GM10266 (cell line): Measurements from ENCODE around the gene STK16.
"Not testable (repeated sequence)": the region's sequence is repeated elsewhere in the genome, so short reads cannot be mapped to it uniquely, and the experiment has no call there.

Source experiments
- DNase-seq: peaks from one replicate; pipeline ENCODE4 v3.0.0; 2012; ENCODE audit errors: extremely low spot score
- TF ChIP-seq, protein P1 (sequence below): IDR thresholded peaks from 2 replicates; pipeline ENCODE4 v1.5.1; 2012; ENCODE audit warnings: mild to moderate bottlenecking, low read depth; ENCODE audit not compliant: control insufficient read depth, insufficient read depth; ENCODE audit errors: missing control alignments

Gene STK16

GRCh38 chr2:219253753-219254589 is 8.7 kb downstream of the STK16 start, which contains the start of gene TUBA4A:
Gene TUBA4A (minus strand): TSS chr2:219253918. CDS start chr2:219253858, 60 bp downstream.
- TF ChIP-seq, protein P1, sequence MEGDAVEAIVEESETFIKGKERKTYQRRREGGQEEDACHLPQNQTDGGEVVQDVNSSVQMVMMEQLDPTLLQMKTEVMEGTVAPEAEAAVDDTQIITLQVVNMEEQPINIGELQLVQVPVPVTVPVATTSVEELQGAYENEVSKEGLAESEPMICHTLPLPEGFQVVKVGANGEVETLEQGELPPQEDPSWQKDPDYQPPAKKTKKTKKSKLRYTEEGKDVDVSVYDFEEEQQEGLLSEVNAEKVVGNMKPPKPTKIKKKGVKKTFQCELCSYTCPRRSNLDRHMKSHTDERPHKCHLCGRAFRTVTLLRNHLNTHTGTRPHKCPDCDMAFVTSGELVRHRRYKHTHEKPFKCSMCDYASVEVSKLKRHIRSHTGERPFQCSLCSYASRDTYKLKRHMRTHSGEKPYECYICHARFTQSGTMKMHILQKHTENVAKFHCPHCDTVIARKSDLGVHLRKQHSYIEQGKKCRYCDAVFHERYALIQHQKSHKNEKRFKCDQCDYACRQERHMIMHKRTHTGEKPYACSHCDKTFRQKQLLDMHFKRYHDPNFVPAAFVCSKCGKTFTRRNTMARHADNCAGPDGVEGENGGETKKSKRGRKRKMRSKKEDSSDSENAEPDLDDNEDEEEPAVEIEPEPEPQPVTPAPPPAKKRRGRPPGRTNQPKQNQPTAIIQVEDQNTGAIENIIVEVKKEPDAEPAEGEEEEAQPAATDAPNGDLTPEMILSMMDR, result no peak
- peak; percentile 97 for DNase-seq

DNA sequence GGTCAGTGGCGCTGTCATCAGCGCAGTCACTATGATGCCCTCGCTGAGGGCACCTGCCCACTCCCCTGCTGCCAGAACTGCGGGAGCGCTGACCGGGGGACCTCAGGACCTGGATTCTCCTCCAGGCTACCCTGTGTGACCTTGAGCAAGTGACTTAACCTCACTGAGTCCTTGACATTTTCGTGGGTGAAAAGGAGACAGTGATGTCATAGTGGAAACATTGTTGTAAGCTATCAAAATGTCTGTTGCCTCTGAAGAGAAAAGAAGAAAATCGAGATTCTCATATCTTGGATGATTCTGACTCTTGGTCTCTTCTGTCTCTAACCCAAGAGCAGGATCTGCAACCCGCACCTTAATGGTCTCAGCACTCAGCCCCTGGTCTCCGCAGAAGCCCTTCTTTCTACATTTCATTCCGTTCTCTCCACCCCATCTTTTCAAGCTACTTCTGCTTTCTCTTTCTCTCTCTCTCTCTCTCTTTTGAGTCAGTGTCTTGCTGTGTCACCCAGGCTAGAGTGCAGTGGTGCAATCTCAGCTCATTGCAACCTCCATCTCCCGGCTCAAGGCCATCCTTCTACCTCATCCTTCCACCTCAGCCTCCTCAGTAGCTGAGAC is 9.4 kb downstream of the STK16 start:
- TF ChIP-seq, protein P1, result no peak
- DNase-seq, result peak; percentile 45

GRCh38 chr2:219258942-219259341 is 13.7 kb downstream of the STK16 start:
- not testable (repeated sequence) for DNase-seq

GRCh38 chr2:219261024-219261855 is 16.0 kb downstream of the STK16 start:
- TF ChIP-seq, protein P1, result no peak

DNA sequence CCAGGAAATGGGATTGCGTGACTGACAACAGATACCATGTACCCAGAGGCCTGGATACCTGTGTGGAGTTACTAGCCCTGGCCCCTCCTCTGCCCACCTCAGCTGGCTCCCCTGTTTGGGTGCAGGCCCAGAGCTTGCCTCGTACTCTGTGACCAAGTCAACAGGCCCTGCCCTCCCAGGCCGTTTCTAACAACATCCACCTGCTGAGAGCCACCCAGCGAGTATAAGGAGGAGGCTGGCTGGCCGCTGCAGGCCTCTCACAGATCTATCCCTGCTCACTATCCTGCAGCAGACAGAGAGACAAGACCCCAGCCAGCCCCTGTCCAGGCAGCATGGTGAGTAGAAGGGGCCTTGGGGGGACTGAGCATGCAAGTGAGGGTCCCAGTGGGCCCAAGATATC is 21.0 kb downstream of the STK16 start:
- no peak for DNase-seq
- TF ChIP-seq, protein P1, result no peak

More at GRCh38 chr2:219261024-219261855, 16.0 kb downstream of the STK16 start:
- no peak for DNase-seq

- DNase-seq, result no peak
- TF ChIP-seq, protein P1, result no peak
Measured at GRCh38 chr2:219266886-219267285, 21.6 kb downstream of the STK16 start.

GRCh38 chr2:219268294-219268693 is 23.0 kb downstream of the STK16 start:
- TF ChIP-seq, protein P1, result no peak

More at GRCh38 chr2:219268294-219268693, 23.0 kb downstream of the STK16 start:
- DNase-seq, result no peak
